PC-3 (cell line): ENCODE results near the gene GPX4.

Experiments
- CTCF ChIP-seq: fragments of 300-600 bp; sonication (generic); conservative IDR thresholded peaks from 2 replicates; pipeline ENCODE4 v1.5.1; 2017; ENCODE audit warnings: antibody characterized with exemption, low read depth, mild to moderate bottlenecking, low read length
- EZH2 ChIP-seq: fragments of 300-600 bp; sonication (generic); IDR thresholded peaks from one replicate; pipeline ENCODE4 v1.6.1; 2017; ENCODE audit warnings: antibody characterized with exemption, mild to moderate bottlenecking, low read length; ENCODE audit not compliant: unreplicated experiment
- EZH2phosphoT487 ChIP-seq: fragments of 300-600 bp; sonication (generic); IDR thresholded peaks from 2 replicates; pipeline ENCODE4 v1.6.1; 2018; ENCODE audit warnings: mild to moderate bottlenecking, antibody characterized with exemption, low read length, borderline replicate concordance

- TF ChIP-seq CTCF (no peak), EZH2phosphoT487 (no peak), EZH2 (no peak)
Observed at GRCh38 chr19:1055886-1056620, 47.7 kb upstream of the GPX4 start.
